GM10847 (cell line): ENCODE measurements around the gene CTNNA3.

Experiments
- POLR2A ChIP-seq: IDR thresholded peaks from 2 replicates; pipeline ENCODE4 v1.6.1; 2011; ENCODE audit not compliant: insufficient read length; ENCODE audit errors: extremely low read depth

CTNNA3 gene

DNA sequence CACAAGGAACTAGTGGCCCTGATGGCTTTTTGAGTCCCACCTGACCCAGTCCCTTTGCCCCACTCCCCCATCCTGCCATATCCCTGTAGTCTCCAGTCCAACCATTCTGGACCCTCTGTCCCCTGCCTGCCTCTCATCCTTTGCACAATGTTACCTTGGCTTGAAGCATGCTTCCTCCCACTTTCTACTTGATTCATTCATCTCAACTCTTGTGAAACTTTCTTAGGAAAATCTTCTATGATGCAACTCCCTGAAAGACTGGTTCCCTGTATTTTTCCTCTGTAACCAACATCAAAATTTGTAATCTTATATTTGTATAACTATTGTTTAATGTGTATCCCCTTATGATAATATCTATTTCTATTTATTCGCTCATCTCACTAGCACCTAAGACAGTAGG is 618.6 kb downstream of the CTNNA3 start:
- no peak for TF ChIP-seq POLR2A

DNA sequence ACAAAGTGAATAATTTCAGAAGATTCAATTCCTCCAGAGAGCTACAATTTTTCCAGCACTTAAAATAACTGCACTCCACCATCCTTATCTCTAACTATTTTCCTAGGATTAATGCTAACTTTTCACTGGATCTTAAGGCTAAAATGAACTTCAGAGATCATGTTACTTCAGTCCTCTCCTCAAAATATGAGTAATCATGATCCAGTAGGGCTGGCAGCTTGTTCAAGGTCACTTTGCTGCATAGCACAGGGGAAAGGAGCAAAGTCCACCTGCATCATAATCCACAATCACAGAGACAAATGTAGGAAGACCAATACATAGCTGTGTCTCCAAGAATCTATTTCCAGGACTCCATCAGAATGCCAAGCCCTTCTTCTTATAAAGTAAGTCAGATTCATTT is 619.9 kb downstream of the CTNNA3 start:
- no peak for TF ChIP-seq POLR2A

DNA sequence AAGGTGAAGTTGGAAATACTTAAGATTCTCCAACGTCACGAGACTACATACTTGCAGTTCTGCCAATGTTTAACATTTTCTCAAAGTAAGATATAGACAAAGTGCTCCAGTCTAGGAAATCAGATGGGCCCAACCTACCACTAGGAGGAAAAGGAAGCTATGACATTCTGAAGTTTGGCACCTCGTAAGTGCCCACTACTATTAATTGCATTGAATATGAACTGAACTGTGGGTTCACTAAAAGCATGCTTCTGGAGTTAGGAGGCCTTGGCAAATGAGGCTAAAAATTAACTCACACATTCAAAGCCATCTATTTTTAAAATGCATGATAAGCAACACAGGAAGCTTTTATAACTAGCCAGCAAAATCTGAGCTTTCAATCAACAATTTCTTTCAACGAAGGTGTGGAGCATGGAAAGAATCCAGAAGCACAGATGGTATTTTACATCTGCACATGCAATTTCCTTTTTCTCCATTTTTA is 620.5 kb downstream of the CTNNA3 start:
- no peak for TF ChIP-seq POLR2A

- TF ChIP-seq POLR2A: no peak
These were observed 623.3 kb downstream of the CTNNA3 start for GRCh38 chr10:67072654-67073053.

DNA sequence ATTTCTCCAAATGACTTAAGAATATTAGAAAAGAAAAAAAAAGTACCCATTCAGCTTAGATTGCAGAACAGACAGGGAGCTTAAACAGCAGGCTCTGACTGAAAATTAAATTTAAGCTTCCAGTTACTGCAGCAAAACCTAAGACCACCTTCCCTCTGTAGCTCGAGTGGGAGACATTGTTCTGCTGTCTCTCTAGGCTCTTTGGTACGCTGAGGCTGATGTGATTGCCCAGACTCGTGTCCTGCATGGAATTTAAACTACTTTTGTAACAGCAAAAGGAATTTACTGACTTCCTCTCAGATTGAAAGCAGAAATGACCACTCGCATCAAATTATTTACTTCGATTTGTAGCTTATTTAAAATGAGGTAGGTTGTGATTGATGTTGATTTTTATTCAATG is 645.6 kb downstream of the CTNNA3 start:
- no peak for TF ChIP-seq POLR2A

DNA sequence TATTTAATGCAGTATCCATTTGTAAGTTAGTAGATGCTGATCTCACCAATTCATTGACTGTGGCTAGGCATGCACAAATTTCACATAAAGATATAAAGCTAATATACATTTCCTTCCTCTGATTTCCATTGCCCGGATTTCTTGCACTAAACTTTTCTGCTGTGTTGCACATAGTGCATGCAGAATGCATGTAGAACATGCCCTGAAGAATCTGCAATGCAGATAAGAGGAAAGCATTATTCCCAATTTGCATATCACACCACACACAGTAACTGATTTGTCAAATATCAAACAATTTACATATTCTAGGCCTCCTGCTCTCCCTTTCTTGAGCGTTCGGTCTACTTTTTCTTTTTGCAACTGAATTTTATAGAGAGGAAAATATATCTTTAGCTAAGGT is 646.0 kb downstream of the CTNNA3 start:
- TF ChIP-seq POLR2A: no peak

GRCh38 chr10:67046507-67046906 is 649.5 kb downstream of the CTNNA3 start:
- TF ChIP-seq POLR2A: no peak

- TF ChIP-seq POLR2A: no peak
These were observed 650.6 kb downstream of the CTNNA3 start for GRCh38 chr10:67045404-67045803.

- no peak for TF ChIP-seq POLR2A
These were observed 653.0 kb downstream of the CTNNA3 start for GRCh38 chr10:67043041-67043440.

- no peak for TF ChIP-seq POLR2A
These were observed 659.2 kb downstream of the CTNNA3 start for GRCh38 chr10:67036808-67037207.

- TF ChIP-seq POLR2A: no peak
These were observed 662.1 kb downstream of the CTNNA3 start for GRCh38 chr10:67033878-67034277.

- no peak for TF ChIP-seq POLR2A
These were observed 673.9 kb downstream of the CTNNA3 start for GRCh38 chr10:67022099-67022498.

- TF ChIP-seq POLR2A: no peak
These were observed 678.8 kb downstream of the CTNNA3 start for GRCh38 chr10:67017218-67017617.

DNA sequence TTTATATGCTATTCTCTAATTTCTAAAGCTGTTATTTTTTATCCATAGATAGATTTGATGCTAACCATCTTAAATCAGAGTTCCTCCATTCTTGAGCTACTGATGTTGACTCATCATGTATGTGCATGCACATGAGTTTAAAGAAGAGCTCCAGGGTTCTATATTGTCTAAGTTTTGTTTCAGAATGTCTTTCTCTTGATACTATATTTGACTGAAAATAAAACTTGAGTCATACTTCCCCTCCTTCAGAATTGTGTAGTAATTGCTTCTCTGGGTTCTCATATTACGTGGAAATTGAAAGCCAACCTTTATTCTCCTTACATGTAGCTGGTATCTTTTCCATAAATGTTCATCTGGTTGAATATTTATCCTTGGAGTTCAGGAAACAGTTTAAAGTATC is 680.8 kb downstream of the CTNNA3 start:
- no peak for TF ChIP-seq POLR2A

- TF ChIP-seq POLR2A: no peak
These were observed 684.0 kb downstream of the CTNNA3 start for GRCh38 chr10:67011981-67012380.

DNA sequence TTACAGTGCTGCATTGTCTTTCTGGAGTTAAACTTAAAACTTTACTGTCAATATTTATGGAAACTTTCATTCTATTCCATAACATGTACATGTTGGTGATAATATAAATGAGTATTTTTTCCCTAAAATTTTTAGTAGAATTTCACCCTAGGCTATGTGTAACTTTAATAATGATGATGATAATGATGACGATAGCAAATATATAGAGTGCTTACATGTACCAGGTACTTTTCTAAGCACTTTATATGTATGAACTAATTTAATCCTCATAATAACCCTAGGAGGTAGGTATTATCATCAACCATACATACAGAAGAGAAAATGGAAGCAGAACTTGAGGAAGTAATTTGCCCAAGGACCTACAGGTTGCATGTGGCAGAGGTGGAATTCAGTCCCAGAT is 684.5 kb downstream of the CTNNA3 start:
- no peak for TF ChIP-seq POLR2A

- TF ChIP-seq POLR2A: no peak
These were observed 690.0 kb downstream of the CTNNA3 start for GRCh38 chr10:67005981-67006380.

DNA sequence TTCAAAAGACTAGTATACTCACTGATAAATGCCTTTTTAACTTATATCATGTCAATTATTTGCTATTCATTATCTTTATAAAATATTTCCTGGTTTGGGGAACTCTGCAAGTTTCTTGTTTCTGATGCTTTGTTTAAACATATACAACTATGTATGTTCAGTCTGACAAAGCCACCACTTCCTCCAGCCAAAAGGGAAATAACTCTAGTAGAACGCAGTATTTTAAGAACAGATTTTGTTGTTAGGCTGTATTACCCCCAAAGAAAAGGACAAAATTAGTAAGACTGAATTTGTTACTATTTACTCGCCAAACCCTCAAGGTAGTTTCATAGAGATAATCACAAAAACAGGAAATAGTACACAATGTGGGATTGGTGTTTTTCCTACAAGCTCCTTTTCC is 691.3 kb downstream of the CTNNA3 start:
- TF ChIP-seq POLR2A: no peak
